ENCODE results near the gene TSHZ3. TPM values are rescaled to one million over a fixed set of nuclear protein-coding genes. Genes with fewer than 3 reads are reported as not detected.

TSHZ3 gene
- polyA plus RNA-seq, 3 donors from 2014 or later, result 0.74 to 3.5 (median 1.5) TPM

GRCh38 chr19:31326329-31327028, 22.8 kb downstream of the TSHZ3 start:
- H3K27ac Mint-ChIP-seq, result no peak overlapping the region
- H3K9me3 Mint-ChIP-seq, result no peaks in the 10 kb centered on the region
- H3K36me3 Mint-ChIP-seq, result no peaks in the 10 kb centered on the region
- peaks cover 4 to 6% of the 10 kb centered on the region in 2 donors for H3K4me1 Mint-ChIP-seq
- peaks cover 1 to 4% (median 2%) of the 10 kb centered on the region in 3 donors for H3K27me3 Mint-ChIP-seq (ENCODE audit: low read depth in 3 of 3)
- DNase-seq, result no peak
- no peak overlapping the region for H3K4me3 Mint-ChIP-seq

GRCh38 chr19:31325342-31325741, 23.9 kb downstream of the TSHZ3 start:
- H3K9me3 Mint-ChIP-seq, result no peaks in the 10 kb centered on the region
- H3K4me1 Mint-ChIP-seq, result peaks cover 4 to 6% of the 10 kb centered on the region in 2 donors
- peaks cover under 1 to 4% (median 1%) of the 10 kb centered on the region in 3 donors for H3K27me3 Mint-ChIP-seq (ENCODE audit: low read depth in 3 of 3)
- peaks cover 0 to 4% (median 0%) of the 10 kb centered on the region in 3 donors for H3K36me3 Mint-ChIP-seq
- no peak overlapping the region for H3K27ac Mint-ChIP-seq
- no peak overlapping the region for H3K4me3 Mint-ChIP-seq
- no peak for DNase-seq

- Mint-ChIP-seq H3K36me3 (peaks cover 0 to 5% (median 3%) of the 10 kb centered on the region in 3 donors), H3K9me3 (no peaks in the 10 kb centered on the region), H3K27me3 (ENCODE audit: low read depth in 3 of 3) (peaks cover 1 to 7% (median 6%) of the 10 kb centered on the region in 3 donors), H3K27ac (no peak overlapping the region), H3K4me3 (no peak overlapping the region), H3K4me1 (peaks cover 0 to 3% of the 10 kb centered on the region in 2 donors)
- DNase-seq, result no peak
Observed at GRCh38 chr19:31319465-31319864, 29.8 kb downstream of the TSHZ3 start.

- Mint-ChIP-seq H3K36me3 (peaks cover 0 to 6% (median 3%) of the 10 kb centered on the region in 3 donors), H3K27ac (peak overlapping the region in 1 of 6 donors; percentile 37), H3K4me1 (peaks cover 0 to 3% of the 10 kb centered on the region in 2 donors), H3K27me3 (ENCODE audit: low read depth in 3 of 3) (peaks cover 1 to 7% (median 6%) of the 10 kb centered on the region in 3 donors), H3K9me3 (no peaks in the 10 kb centered on the region), H3K4me3 (no peak overlapping the region)
- DNase-seq, result no peak
Observed at GRCh38 chr19:31318790-31319425, 30.3 kb downstream of the TSHZ3 start.

- no peak overlapping the region for H3K4me3 Mint-ChIP-seq
- H3K36me3 Mint-ChIP-seq, result peaks cover 0 to 6% (median 3%) of the 10 kb centered on the region in 3 donors
- H3K27me3 Mint-ChIP-seq (ENCODE audit: low read depth in 3 of 3), result peaks cover 1 to 6% (median 4%) of the 10 kb centered on the region in 3 donors
- H3K27ac Mint-ChIP-seq, result no peak overlapping the region
- DNase-seq, result no peak
- H3K9me3 Mint-ChIP-seq, result no peaks in the 10 kb centered on the region
- peaks cover 0 to 1% of the 10 kb centered on the region in 2 donors for H3K4me1 Mint-ChIP-seq
Observed at GRCh38 chr19:31317570-31317969, 31.7 kb downstream of the TSHZ3 start.

GRCh38 chr19:31317093-31317492, 32.1 kb downstream of the TSHZ3 start:
- peaks cover 0 to 6% (median 3%) of the 10 kb centered on the region in 3 donors for H3K36me3 Mint-ChIP-seq
- H3K27ac Mint-ChIP-seq, result no peak overlapping the region
- H3K4me1 Mint-ChIP-seq, result peaks cover 0 to 1% of the 10 kb centered on the region in 2 donors
- DNase-seq, result no peak
- no peak overlapping the region for H3K4me3 Mint-ChIP-seq
- no peaks in the 10 kb centered on the region for H3K9me3 Mint-ChIP-seq
- H3K27me3 Mint-ChIP-seq (ENCODE audit: low read depth in 3 of 3), result peaks cover 3 to 6% (median 3%) of the 10 kb centered on the region in 3 donors

GRCh38 chr19:31316201-31316951, 32.9 kb downstream of the TSHZ3 start:
- Mint-ChIP-seq H3K36me3 (peaks cover 0 to 6% (median 3%) of the 10 kb centered on the region in 3 donors), H3K4me3 (no peak overlapping the region), H3K27me3 (ENCODE audit: low read depth in 3 of 3) (peaks cover 3 to 9% (median 3%) of the 10 kb centered on the region in 3 donors), H3K9me3 (no peaks in the 10 kb centered on the region), H3K27ac (no peak overlapping the region), H3K4me1 (peaks cover 0 to 2% of the 10 kb centered on the region in 2 donors)
- no peak for DNase-seq

GRCh38 chr19:31315652-31316051, 33.6 kb downstream of the TSHZ3 start:
- no peaks in the 10 kb centered on the region for H3K9me3 Mint-ChIP-seq
- H3K4me1 Mint-ChIP-seq, result peaks cover 0 to 3% of the 10 kb centered on the region in 2 donors
- no peak overlapping the region for H3K27ac Mint-ChIP-seq
- H3K4me3 Mint-ChIP-seq, result no peak overlapping the region
- peaks cover 0 to 3% (median 3%) of the 10 kb centered on the region in 3 donors for H3K36me3 Mint-ChIP-seq
- peaks cover 3 to 12% (median 3%) of the 10 kb centered on the region in 3 donors for H3K27me3 Mint-ChIP-seq (ENCODE audit: low read depth in 3 of 3)
- DNase-seq, result no peak

- H3K27ac Mint-ChIP-seq, result no peak overlapping the region
- no peaks in the 10 kb centered on the region for H3K9me3 Mint-ChIP-seq
- H3K36me3 Mint-ChIP-seq, result peaks cover 0 to 3% (median 3%) of the 10 kb centered on the region in 3 donors
Observed at GRCh38 chr19:31314849-31315629, 34.2 kb downstream of the TSHZ3 start.

GRCh38 chr19:31314156-31314555, 35.1 kb downstream of the TSHZ3 start:
- Mint-ChIP-seq H3K36me3 (peaks cover 0 to 3% (median 3%) of the 10 kb centered on the region in 3 donors), H3K9me3 (no peaks in the 10 kb centered on the region), H3K4me3 (no peak overlapping the region), H3K27ac (no peak overlapping the region), H3K27me3 (ENCODE audit: low read depth in 3 of 3) (peaks cover 3 to 10% (median 3%) of the 10 kb centered on the region in 3 donors), H3K4me1 (peaks cover 0 to 2% of the 10 kb centered on the region in 2 donors)
- no peak for DNase-seq

More at GRCh38 chr19:31314849-31315629, 34.2 kb downstream of the TSHZ3 start:
- Mint-ChIP-seq H3K4me1 (peaks cover 0 to 3% of the 10 kb centered on the region in 2 donors), H3K27me3 (ENCODE audit: low read depth in 3 of 3) (peaks cover 3 to 10% (median 3%) of the 10 kb centered on the region in 3 donors), H3K4me3 (no peak overlapping the region)
- no peak for DNase-seq

- no peak overlapping the region for H3K4me3 Mint-ChIP-seq
- DNase-seq, result no peak
- peaks cover 3 to 10% (median 3%) of the 10 kb centered on the region in 3 donors for H3K27me3 Mint-ChIP-seq (ENCODE audit: low read depth in 3 of 3)
- H3K4me1 Mint-ChIP-seq, result peaks cover 0 to 2% of the 10 kb centered on the region in 2 donors
- no peaks in the 10 kb centered on the region for H3K9me3 Mint-ChIP-seq
- peaks cover 0 to 3% (median 3%) of the 10 kb centered on the region in 3 donors for H3K36me3 Mint-ChIP-seq
- H3K27ac Mint-ChIP-seq, result no peak overlapping the region
Observed at GRCh38 chr19:31313291-31314030, 35.8 kb downstream of the TSHZ3 start.

GRCh38 chr19:31312677-31313244, 36.5 kb downstream of the TSHZ3 start:
- no peak for DNase-seq
- H3K27me3 Mint-ChIP-seq (ENCODE audit: low read depth in 3 of 3), result peaks cover 3 to 10% (median 3%) of the 10 kb centered on the region in 3 donors
- no peak overlapping the region for H3K27ac Mint-ChIP-seq
- peaks cover 0 to 2% of the 10 kb centered on the region in 2 donors for H3K4me1 Mint-ChIP-seq
- H3K9me3 Mint-ChIP-seq, result no peaks in the 10 kb centered on the region
- H3K36me3 Mint-ChIP-seq, result peaks cover 0 to 3% (median 3%) of the 10 kb centered on the region in 3 donors
- H3K4me3 Mint-ChIP-seq, result no peak overlapping the region

Measured in immature natural killer cell (primary cell).